HepG2 (cell line): ENCODE data around the gene GNAZ. TPM values are rescaled to one million over a fixed set of nuclear protein-coding genes. Genes with fewer than 3 reads are reported as not detected.

Source experiments
- ARNT ChIP-seq: fragments of 450-650 bp; IDR thresholded peaks from 2 replicates; pipeline ENCODE4 v1.6.1; 2017
- FOXC1 ChIP-seq: sonication (generic); formaldehyde crosslinking; IDR thresholded peaks from 2 replicates; pipeline ENCODE4 v1.8.0; 2022; ENCODE audit warnings: mild to moderate bottlenecking, missing genetic modification reagents, borderline replicate concordance
- HNRNPH1 ChIP-seq: fragments of 200-400 bp; formaldehyde crosslinking; optimal IDR thresholded peaks from 2 replicates; pipeline ENCODE3; 2017; ENCODE audit warnings: mild to moderate bottlenecking, low read depth, low read length
- NFE2 ChIP-seq: sonication (generic); formaldehyde crosslinking; IDR thresholded peaks from 2 replicates; pipeline ENCODE4 v1.4.0; 2020; ENCODE audit warnings: missing genetic modification reagents
- NFIC ChIP-seq: IDR thresholded peaks from 2 replicates; pipeline ENCODE4 v1.6.1; 2012; ENCODE audit warnings: mild to moderate bottlenecking, low read length, inconsistent platforms
- NR1H2 ChIP-seq: sonication (generic); formaldehyde crosslinking; IDR thresholded peaks from 2 replicates; pipeline ENCODE4 v1.8.1; 2022; ENCODE audit warnings: low read depth, missing genetic modification reagents, borderline replicate concordance
- NR2F2 ChIP-seq: IDR thresholded peaks from 2 replicates; pipeline ENCODE4 v1.6.1; 2012; ENCODE audit warnings: low read depth, inconsistent platforms, borderline replicate concordance
- PLRG1 ChIP-seq: fragments of 450-650 bp; conservative IDR thresholded peaks from 2 replicates; pipeline ENCODE4 v1.6.1; 2016
- TAF15 ChIP-seq: fragments of 200-400 bp; formaldehyde crosslinking; IDR thresholded peaks from one replicate; pipeline ENCODE4 v1.6.1; 2018; ENCODE audit warnings: mild to moderate bottlenecking, low read depth, low read length; ENCODE audit not compliant: poor library complexity, severe bottlenecking
- TEAD2 ChIP-seq: sonication (generic); formaldehyde crosslinking; IDR thresholded peaks from 2 replicates; pipeline ENCODE4 v1.9.0; 2021; ENCODE audit warnings: missing genetic modification reagents
- TGIF2 ChIP-seq: IDR thresholded peaks from 2 replicates; pipeline ENCODE4 v1.6.1; 2016; ENCODE audit warnings: control low read depth, missing compliant biosample characterization
- ZBTB1 ChIP-seq: sonication (generic); formaldehyde crosslinking; IDR thresholded peaks from 2 replicates; pipeline ENCODE4 v1.4.0; 2020; ENCODE audit warnings: missing genetic modification reagents, borderline replicate concordance
- ZFP36 ChIP-seq: fragments of 150-350 bp; IDR thresholded peaks from 2 replicates; pipeline ENCODE4 v1.6.1; 2018; ENCODE audit warnings: borderline replicate concordance, low read length, low read depth; ENCODE audit not compliant: partially characterized antibody
- ZNF205 ChIP-seq: IDR thresholded peaks from 2 replicates; pipeline ENCODE4 v1.6.1; 2018; ENCODE audit warnings: missing biosample characterization, missing genetic modification reagents
- ZNF891 ChIP-seq: sonication (generic); formaldehyde crosslinking; IDR thresholded peaks from 2 replicates; pipeline ENCODE4 v1.5.0; 2020; ENCODE audit warnings: mild to moderate bottlenecking, missing genetic modification reagents
- polyA plus RNA-seq, 8 experiments: library from polyadenylated mRNA; depleted of rRNA in 3 of 8; stranded (reverse) in 7 of 8; unstranded in 1 of 8; fragments of >200 nt; fragmentation: Illumina TruSeq in 4 of 8; extraction: Trizol in 4 of 8; gene quantifications; 2 replicates each; pipeline versions ENCODE4 v1.2.1 to v1.2.3, GENCODE V29; 2011 to 2016; ENCODE audit warnings: low read depth in 4 of 8, missing spikeins in 1 of 8, mixed read lengths in 1 of 8; ENCODE audit not compliant: insufficient read depth in 1 of 8
- total RNA-seq, 5 experiments: library from RNA; depleted of rRNA; stranded (reverse); fragments of >200 nt; fragmentation: Illumina TruSeq; extraction: Trizol; gene quantifications; 2 replicates each; pipeline ENCODE4 v1.2.3, GENCODE V29; 2016; ENCODE audit warnings: low read depth in 1 of 5
- TF ChIP-seq, protein P1 (sequence below): sonication (generic); formaldehyde crosslinking; IDR thresholded peaks from 2 replicates; pipeline ENCODE4 v1.4.0; 2020; ENCODE audit warnings: mild to moderate bottlenecking, missing genetic modification reagents
- TF ChIP-seq, protein P2 (sequence below): sonication (generic); formaldehyde crosslinking; IDR thresholded peaks from 2 replicates; pipeline ENCODE4 v1.5.1; 2020; ENCODE audit warnings: mild to moderate bottlenecking, missing genetic modification reagents, borderline replicate concordance
- TF ChIP-seq, protein P3 (sequence below): sonication (generic); formaldehyde crosslinking; IDR thresholded peaks from 2 replicates; pipeline ENCODE4 v1.4.0; 2020; ENCODE audit warnings: missing genetic modification reagents
- TF ChIP-seq, protein P4 (sequence below): sonication (generic); formaldehyde crosslinking; conservative IDR thresholded peaks from 2 replicates; pipeline ENCODE4 v1.8.0; 2022; ENCODE audit warnings: missing genetic modification reagents

GNAZ gene
- total and polyA plus RNA-seq, 2 of the 13 experiments (the other 11 are each of a cell fraction or from before 2014, with no cell fraction given) = 11.4 to 22.3 TPM

DNA sequence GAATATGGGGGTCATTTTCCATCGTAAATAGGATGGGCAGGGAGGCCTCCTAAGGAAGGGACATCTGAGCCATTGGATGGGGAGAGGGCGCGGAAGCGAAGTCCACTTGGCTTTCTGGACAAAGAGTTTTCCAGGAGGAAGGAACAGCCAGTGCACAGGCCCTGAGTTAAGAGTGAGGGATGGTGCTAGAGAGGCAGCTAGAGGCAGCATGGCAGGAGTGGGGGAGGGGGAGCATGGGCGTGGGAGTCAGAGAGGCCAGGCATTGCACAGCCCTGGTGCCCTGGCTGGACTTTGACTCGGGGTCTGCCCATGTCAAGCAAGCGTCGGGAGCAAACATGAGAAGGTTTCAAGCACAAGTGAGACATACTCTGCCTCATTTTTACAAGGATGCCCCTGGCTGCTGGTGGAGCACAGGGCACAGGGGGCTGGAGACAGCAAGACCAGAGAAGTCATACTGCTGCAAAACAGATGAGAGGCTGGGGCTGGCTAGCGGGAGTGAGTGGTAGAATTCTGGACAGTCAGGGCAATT is 9.0 kb downstream of the GNAZ start (continued):
- TF ChIP-seq TEAD2 (CRISPR knock-in tag) (no peak), ZNF891 (no peak; the same call in 1 of the 2 replicates), ARNT (no peak), ZFP36 (no peak), TAF15 (no peak), HNRNPH1 (no peak), NR2F2 (peak; percentile 17; the same call in 1 of the 2 replicates), NFE2 (CRISPR knock-in tag) (no peak), TGIF2 (CRISPR knock-in tag) (peak; percentile 79), ZNF205 (CRISPR knock-in tag) (peak; percentile 82; the same call in 1 of the 2 replicates), NFIC (no peak), PLRG1 (no peak), ZBTB1 (CRISPR knock-in tag) (no peak), NR1H2 (CRISPR knock-in tag) (no peak), FOXC1 (CRISPR knock-in tag) (no peak)
- TF ChIP-seq, protein P1, sequence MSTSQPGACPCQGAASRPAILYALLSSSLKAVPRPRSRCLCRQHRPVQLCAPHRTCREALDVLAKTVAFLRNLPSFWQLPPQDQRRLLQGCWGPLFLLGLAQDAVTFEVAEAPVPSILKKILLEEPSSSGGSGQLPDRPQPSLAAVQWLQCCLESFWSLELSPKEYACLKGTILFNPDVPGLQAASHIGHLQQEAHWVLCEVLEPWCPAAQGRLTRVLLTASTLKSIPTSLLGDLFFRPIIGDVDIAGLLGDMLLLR (CRISPR knock-in tag) = no peak
- TF ChIP-seq, protein P2, sequence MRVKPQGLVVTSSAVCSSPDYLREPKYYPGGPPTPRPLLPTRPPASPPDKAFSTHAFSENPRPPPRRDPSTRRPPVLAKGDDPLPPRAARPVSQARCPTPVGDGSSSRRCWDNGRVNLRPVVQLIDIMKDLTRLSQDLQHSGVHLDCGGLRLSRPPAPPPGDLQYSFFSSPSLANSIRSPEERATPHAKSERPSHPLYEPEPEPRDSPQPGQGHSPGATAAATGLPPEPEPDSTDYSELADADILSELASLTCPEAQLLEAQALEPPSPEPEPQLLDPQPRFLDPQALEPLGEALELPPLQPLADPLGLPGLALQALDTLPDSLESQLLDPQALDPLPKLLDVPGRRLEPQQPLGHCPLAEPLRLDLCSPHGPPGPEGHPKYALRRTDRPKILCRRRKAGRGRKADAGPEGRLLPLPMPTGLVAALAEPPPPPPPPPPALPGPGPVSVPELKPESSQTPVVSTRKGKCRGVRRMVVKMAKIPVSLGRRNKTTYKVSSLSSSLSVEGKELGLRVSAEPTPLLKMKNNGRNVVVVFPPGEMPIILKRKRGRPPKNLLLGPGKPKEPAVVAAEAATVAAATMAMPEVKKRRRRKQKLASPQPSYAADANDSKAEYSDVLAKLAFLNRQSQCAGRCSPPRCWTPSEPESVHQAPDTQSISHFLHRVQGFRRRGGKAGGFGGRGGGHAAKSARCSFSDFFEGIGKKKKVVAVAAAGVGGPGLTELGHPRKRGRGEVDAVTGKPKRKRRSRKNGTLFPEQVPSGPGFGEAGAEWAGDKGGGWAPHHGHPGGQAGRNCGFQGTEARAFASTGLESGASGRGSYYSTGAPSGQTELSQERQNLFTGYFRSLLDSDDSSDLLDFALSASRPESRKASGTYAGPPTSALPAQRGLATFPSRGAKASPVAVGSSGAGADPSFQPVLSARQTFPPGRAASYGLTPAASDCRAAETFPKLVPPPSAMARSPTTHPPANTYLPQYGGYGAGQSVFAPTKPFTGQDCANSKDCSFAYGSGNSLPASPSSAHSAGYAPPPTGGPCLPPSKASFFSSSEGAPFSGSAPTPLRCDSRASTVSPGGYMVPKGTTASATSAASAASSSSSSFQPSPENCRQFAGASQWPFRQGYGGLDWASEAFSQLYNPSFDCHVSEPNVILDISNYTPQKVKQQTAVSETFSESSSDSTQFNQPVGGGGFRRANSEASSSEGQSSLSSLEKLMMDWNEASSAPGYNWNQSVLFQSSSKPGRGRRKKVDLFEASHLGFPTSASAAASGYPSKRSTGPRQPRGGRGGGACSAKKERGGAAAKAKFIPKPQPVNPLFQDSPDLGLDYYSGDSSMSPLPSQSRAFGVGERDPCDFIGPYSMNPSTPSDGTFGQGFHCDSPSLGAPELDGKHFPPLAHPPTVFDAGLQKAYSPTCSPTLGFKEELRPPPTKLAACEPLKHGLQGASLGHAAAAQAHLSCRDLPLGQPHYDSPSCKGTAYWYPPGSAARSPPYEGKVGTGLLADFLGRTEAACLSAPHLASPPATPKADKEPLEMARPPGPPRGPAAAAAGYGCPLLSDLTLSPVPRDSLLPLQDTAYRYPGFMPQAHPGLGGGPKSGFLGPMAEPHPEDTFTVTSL (CRISPR knock-in tag) = no peak
- TF ChIP-seq, protein P3, sequence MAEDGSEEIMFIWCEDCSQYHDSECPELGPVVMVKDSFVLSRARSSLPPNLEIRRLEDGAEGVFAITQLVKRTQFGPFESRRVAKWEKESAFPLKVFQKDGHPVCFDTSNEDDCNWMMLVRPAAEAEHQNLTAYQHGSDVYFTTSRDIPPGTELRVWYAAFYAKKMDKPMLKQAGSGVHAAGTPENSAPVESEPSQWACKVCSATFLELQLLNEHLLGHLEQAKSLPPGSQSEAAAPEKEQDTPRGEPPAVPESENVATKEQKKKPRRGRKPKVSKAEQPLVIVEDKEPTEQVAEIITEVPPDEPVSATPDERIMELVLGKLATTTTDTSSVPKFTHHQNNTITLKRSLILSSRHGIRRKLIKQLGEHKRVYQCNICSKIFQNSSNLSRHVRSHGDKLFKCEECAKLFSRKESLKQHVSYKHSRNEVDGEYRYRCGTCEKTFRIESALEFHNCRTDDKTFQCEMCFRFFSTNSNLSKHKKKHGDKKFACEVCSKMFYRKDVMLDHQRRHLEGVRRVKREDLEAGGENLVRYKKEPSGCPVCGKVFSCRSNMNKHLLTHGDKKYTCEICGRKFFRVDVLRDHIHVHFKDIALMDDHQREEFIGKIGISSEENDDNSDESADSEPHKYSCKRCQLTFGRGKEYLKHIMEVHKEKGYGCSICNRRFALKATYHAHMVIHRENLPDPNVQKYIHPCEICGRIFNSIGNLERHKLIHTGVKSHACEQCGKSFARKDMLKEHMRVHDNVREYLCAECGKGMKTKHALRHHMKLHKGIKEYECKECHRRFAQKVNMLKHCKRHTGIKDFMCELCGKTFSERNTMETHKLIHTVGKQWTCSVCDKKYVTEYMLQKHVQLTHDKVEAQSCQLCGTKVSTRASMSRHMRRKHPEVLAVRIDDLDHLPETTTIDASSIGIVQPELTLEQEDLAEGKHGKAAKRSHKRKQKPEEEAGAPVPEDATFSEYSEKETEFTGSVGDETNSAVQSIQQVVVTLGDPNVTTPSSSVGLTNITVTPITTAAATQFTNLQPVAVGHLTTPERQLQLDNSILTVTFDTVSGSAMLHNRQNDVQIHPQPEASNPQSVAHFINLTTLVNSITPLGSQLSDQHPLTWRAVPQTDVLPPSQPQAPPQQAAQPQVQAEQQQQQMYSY = no peak
- TF ChIP-seq, protein P4, sequence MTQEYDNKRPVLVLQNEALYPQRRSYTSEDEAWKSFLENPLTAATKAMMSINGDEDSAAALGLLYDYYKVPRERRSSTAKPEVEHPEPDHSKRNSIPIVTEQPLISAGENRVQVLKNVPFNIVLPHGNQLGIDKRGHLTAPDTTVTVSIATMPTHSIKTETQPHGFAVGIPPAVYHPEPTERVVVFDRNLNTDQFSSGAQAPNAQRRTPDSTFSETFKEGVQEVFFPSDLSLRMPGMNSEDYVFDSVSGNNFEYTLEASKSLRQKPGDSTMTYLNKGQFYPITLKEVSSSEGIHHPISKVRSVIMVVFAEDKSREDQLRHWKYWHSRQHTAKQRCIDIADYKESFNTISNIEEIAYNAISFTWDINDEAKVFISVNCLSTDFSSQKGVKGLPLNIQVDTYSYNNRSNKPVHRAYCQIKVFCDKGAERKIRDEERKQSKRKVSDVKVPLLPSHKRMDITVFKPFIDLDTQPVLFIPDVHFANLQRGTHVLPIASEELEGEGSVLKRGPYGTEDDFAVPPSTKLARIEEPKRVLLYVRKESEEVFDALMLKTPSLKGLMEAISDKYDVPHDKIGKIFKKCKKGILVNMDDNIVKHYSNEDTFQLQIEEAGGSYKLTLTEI (CRISPR knock-in tag) = no peak
